ENCODE measurements around the gene TLR10. TPM values are rescaled to one million over a fixed set of nuclear protein-coding genes. Genes with fewer than 3 reads are reported as not detected.

TLR10 gene
- total and polyA plus RNA-seq, 10 donors, result 29.6 to 81.4 (median 50.9) TPM

DNA sequence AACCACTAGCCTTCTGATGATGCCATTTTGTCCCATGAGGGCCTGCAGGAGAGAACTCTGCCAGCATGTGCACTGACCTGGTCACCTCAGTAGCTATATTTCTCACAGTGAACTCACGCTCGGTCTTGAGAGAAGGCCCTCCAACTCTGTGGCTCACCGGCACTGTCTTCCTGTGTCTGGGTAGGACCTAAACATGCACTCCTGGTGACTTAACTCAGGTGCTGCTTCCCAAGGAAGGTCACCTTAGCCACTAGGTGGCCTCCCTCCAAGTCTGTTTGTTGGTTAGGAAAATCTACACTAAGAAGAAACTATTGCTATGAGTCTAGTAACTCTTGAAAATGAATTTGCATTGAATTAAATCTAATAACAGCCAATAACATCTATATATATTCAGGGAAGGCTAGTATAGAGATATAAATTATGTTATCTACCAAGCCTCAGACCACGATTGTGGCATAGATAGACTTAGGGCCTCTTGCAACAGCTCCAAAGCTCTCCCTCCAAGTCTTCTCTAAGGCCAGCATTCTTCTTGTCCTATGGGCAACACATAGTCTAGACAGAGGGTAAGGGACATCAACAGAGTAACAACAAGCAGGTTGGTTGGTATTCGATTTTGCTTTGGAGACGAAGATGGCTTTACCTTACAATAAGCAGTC, 24.7 kb downstream of the TLR10 start:
- intact Hi-C loops (cut with DNase I; ENCODE audit: low total_unique reads), result loop anchor here (5.0 kb wide), 2 partner anchors 99 to 379 kb away; partner anchors contain the start of gene TLR6
- no peak for DNase-seq
- Histone ChIP-seq H3K27ac (peak overlapping the region in 3 of 8 donors; percentile 86 to 91 (median 88)), H3K4me1 (peaks cover 6 to 63% (median 42%) of the 10 kb centered on the region in 6 donors), H3K4me3 (no peak overlapping the region), H3K36me3 (no peaks in the 10 kb centered on the region), H3K27me3 (replicated peaks in 1 of 7) (no peaks in the 10 kb centered on the region), H3K9me3 (no peaks in the 10 kb centered on the region)
- WGBS, 5 donors, result 82 to 90% (median 84%) methylated on average over 6 of the region's 6 CpGs
- TF ChIP-seq POLR2A (IDR thresholded peaks at IDR 0.05), result no peak
- no peak for TF ChIP-seq POLR2AphosphoS5 (IDR thresholded peaks at IDR 0.05)
- TF ChIP-seq, protein P1, sequence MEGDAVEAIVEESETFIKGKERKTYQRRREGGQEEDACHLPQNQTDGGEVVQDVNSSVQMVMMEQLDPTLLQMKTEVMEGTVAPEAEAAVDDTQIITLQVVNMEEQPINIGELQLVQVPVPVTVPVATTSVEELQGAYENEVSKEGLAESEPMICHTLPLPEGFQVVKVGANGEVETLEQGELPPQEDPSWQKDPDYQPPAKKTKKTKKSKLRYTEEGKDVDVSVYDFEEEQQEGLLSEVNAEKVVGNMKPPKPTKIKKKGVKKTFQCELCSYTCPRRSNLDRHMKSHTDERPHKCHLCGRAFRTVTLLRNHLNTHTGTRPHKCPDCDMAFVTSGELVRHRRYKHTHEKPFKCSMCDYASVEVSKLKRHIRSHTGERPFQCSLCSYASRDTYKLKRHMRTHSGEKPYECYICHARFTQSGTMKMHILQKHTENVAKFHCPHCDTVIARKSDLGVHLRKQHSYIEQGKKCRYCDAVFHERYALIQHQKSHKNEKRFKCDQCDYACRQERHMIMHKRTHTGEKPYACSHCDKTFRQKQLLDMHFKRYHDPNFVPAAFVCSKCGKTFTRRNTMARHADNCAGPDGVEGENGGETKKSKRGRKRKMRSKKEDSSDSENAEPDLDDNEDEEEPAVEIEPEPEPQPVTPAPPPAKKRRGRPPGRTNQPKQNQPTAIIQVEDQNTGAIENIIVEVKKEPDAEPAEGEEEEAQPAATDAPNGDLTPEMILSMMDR (IDR thresholded peaks at IDR 0.05 in 8 of 11, conservative IDR thresholded peaks at IDR 0.05 in 3 of 11), result peak in 7 of 11 experiments; percentile 9 to 37 (median 26)

- Histone ChIP-seq H3K4me1 (peaks cover 4 to 37% (median 15%) of the 10 kb centered on the region in 6 donors), H3K36me3 (peaks cover 0 to 3% (median 0%) of the 10 kb centered on the region in 6 donors), H3K27ac (peak overlapping the region in 7 of 8 donors; percentile 24 to 70 (median 53)), H3K27me3 (replicated peaks in 1 of 7) (no peaks in the 10 kb centered on the region), H3K9me3 (peaks cover 0 to 8% (median 3%) of the 10 kb centered on the region in 8 donors), H3K4me3 (no peak overlapping the region)
- intact Hi-C loops (cut with DNase I; ENCODE audit: low total_unique reads), result no loop called here
- no peak for DNase-seq
- TF ChIP-seq POLR2AphosphoS5 (IDR thresholded peaks at IDR 0.05), result peak in 2 of 3 donors; percentile 10 to 22
- TF ChIP-seq, protein P1 (IDR thresholded peaks at IDR 0.05 in 8 of 11, conservative IDR thresholded peaks at IDR 0.05 in 3 of 11), result no peak
- 74 to 84% (median 78%) methylated on average over 19 of the region's 19 CpGs for WGBS, 5 donors
These were observed 29.6 kb downstream of the TLR10 start for GRCh38 chr4:38752941-38753806.

DNA sequence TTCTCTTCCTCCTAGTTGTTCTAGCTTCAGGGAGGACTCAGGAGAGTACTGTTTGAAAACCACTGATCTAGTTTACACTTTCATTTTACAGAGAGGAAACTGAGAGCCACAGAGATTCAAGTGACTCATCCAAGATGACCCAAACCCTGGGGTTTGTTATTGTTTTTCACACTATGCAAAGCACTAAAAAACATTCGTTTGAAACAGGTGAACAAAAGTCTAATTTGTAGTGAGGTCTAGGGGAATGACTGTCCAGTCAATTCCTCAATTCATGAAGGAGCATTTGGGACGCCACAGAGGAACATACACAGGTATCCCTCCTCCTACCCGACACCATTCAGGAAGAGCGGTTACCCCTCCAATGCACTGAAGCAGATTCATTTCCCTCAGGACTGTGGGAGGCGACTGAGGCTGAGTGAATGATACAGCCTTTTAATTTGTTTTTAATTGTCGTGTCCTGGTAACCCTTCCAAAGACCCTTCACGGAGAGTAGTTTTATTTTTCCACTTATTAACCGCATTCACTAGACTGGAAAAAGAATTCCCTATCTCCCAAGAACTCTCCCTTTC, 30.3 kb downstream of the TLR10 start:
- Histone ChIP-seq H3K4me3 (no peak overlapping the region), H3K27me3 (replicated peaks in 1 of 7) (no peaks in the 10 kb centered on the region), H3K4me1 (peaks cover 4 to 30% (median 11%) of the 10 kb centered on the region in 6 donors), H3K27ac (peak overlapping the region in 7 of 8 donors; percentile 24 to 70 (median 54)), H3K36me3 (peaks cover 0 to 11% (median 2%) of the 10 kb centered on the region in 6 donors), H3K9me3 (peaks cover 0 to 15% (median 10%) of the 10 kb centered on the region in 8 donors)
- TF ChIP-seq POLR2AphosphoS5 (IDR thresholded peaks at IDR 0.05) (no peak), POLR2A (IDR thresholded peaks at IDR 0.05) (no peak)
- TF ChIP-seq, protein P1 (IDR thresholded peaks at IDR 0.05 in 8 of 11, conservative IDR thresholded peaks at IDR 0.05 in 3 of 11), result no peak
- 63 to 74% (median 68%) methylated on average over 8 of the region's 8 CpGs for WGBS, 5 donors
- intact Hi-C loops (cut with DNase I; ENCODE audit: low total_unique reads), result no loop called here
- DNase-seq, result no peak
